ENCODE results near the gene MIOX.
"Not testable (repeated sequence)": the region's sequence is repeated elsewhere in the genome, so short reads cannot be mapped to it uniquely, and the experiment has no call there.

The MIOX gene

DNA sequence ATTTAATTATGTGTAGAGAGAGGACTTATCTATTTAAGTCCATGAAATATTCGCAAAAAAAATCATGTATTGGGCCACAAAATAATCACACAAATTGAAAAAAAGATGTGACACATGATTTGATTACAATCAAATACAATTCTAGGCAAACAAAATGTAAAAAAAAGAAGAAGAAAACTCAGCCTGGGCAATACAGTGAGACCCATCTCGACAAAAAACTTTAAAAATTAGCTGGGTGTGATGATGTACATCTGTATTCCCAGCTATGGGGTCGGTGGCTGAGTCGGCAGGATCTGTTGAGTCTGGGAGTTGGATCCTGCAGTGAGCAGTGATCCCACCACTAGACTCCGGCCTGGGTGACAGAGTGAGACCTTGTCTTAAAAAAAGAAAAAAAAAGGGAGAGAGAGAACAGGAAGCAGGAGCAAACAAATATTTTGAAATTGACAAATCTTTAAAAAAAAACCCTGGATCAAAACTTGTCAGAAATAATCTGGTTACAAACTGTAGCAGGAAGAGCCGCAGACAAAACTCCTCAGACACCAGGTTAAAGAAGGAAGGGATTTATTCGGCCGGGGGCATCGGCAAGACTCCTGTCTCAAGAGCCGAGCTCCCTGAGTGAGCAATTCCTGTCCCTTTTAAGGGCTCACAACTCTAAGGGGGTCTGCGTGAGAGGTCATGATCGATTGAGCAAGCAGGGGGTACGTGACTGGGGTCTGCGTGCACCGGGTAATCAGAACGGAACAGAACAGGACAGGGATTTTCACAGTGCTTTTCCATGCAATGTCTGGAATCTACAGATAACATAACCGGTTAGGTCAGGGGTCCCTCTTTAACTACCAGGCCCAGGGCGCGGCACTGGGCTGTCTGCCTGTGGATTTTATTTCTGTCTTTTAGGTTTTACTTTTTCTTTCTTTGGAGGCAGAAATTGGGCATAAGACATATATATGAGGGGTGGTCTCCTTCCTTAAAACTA lies 46.5 kb downstream of the MIOX start:
- H3K36me3 Mint-ChIP-seq, result no peaks in the 10 kb centered on the region
- peaks cover 56% of the 10 kb centered on the region for H3K4me1 Mint-ChIP-seq
- H3K9me3 Mint-ChIP-seq, result no peaks in the 10 kb centered on the region
- peak overlapping the region; percentile 93 for H3K4me3 Mint-ChIP-seq
- H3K27me3 Mint-ChIP-seq, result peaks cover 3% of the 10 kb centered on the region
- CTCF ChIA-PET, result no interaction called here
- H3K27ac Mint-ChIP-seq, result peak overlapping the region; percentile 98
- DNase-seq, result no peak

- CTCF ChIA-PET, result interaction anchor here (2.4 kb wide), 1 partner anchor 8 kb away, joined by 5 read pairs; the partner anchor contains the start of gene SCO2
- Mint-ChIP-seq H3K27ac (peak overlapping the region; percentile 98), H3K4me1 (peaks cover 52% of the 10 kb centered on the region)
- H3K4me3 Mint-ChIP-seq, DNase-seq, H3K27me3 Mint-ChIP-seq, H3K36me3 Mint-ChIP-seq, H3K9me3 Mint-ChIP-seq: not testable (repeated sequence)
Observed at GRCh38 chr22:50533856-50534711, 47.4 kb downstream of the MIOX start.

DNA sequence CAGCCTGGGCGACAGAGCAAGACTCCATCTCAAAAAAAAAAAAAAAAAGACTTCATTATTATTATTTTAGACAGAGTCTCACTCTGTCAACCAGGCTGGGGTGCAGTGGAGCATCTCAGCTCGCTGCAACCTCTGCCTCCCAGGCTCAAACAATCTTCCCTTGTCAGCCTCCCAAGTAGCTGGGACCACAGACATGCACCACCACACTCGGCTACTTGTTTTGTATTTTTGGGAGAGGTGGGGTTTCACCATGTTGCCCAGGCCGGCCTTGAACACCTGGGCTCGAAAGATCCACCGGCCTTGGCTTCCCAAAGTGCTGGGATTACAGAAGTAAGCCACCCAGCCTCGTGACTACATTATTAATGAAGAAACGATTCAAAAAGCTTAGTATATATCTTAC lies 48.5 kb downstream of the MIOX start:
- CTCF ChIA-PET, result interaction anchor here (1.3 to 2.4 kb wide), 2 partner anchors 9 to 10 kb away, joined by 3 to 5 read pairs; partner anchors contain the start of genes KLHDC7B and SCO2
- Mint-ChIP-seq H3K27ac (peak overlapping the region; percentile 49), H3K27me3 (peaks cover 3% of the 10 kb centered on the region), H3K36me3 (no peaks in the 10 kb centered on the region), H3K4me1 (peaks cover 59% of the 10 kb centered on the region), H3K4me3 (no peak overlapping the region), H3K9me3 (no peaks in the 10 kb centered on the region)
- DNase-seq, result no peak

GRCh38 chr22:50536226-50536625 lies 49.6 kb downstream of the MIOX start:
- CTCF ChIA-PET, result interaction anchor here (1.3 to 2.4 kb wide), 4 partner anchors 9 to 27 kb away, joined by 3 to 5 read pairs (median 3); partner anchors contain the start of genes KLHDC7B, SCO2 and SYCE3
- peaks cover 69% of the 10 kb centered on the region for H3K4me1 Mint-ChIP-seq
- H3K4me3 Mint-ChIP-seq, result no peak overlapping the region
- H3K36me3 Mint-ChIP-seq, result peaks cover 2% of the 10 kb centered on the region
- H3K27me3 Mint-ChIP-seq, result no peaks in the 10 kb centered on the region
- DNase-seq, result no peak
- H3K9me3 Mint-ChIP-seq, result no peaks in the 10 kb centered on the region
- H3K27ac Mint-ChIP-seq, result peak overlapping the region; percentile 37

GRCh38 chr22:50537765-50538164 lies 51.1 kb downstream of the MIOX start:
- Mint-ChIP-seq H3K4me3 (no peak overlapping the region), H3K27ac (peak overlapping the region; percentile 100), H3K27me3 (no peaks in the 10 kb centered on the region), H3K9me3 (no peaks in the 10 kb centered on the region), H3K4me1 (peaks cover 79% of the 10 kb centered on the region), H3K36me3 (peaks cover 2% of the 10 kb centered on the region)
- no peak for DNase-seq
- CTCF ChIA-PET, result interaction anchor here (1.1 kb wide), 1 partner anchor 12 kb away, joined by 3 read pairs; the partner anchor contains the start of gene SCO2

All from activated naive CD4-positive, alpha-beta T cell treated with anti-CD3 and anti-CD28 coated beads, Interleukin-2, amount 10 ng/mL, durations not matched to agents 7 days and 5 days (primary cell).